ENCODE measurements around the gene MAN1C1. TPM values are rescaled to one million over a fixed set of nuclear protein-coding genes. Genes with fewer than 3 reads are reported as not detected.
"Not testable (repeated sequence)": the region's sequence is repeated elsewhere in the genome, so short reads cannot be mapped to it uniquely, and the experiment has no call there.

MAN1C1 gene
- polyA plus RNA-seq, 3 donors from 2014 or later, result 0.48 to 2.8 (median 1.2) TPM

DNA sequence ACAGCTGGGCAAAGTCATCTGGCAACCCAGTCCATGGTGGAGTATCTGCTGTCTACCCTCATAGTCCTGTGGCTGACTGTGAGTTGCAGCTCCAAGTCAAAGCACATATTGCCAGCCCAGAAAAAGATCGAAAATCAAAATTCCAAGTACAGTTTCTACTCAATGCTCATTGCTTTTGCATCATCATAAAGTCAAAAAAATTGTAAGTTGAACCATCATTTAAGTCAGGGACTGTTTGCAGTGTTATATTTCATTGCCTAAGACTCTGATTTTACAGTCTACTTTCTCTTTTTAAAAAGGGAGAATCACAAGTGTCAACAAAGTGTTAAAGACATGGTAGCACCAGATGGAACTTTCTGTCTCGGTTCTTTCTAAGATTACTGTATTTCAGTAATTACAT is 22.7 kb upstream of the MAN1C1 start:
- Mint-ChIP-seq H3K4me1 (no peaks in the 10 kb centered on the region), H3K36me3 (peaks cover 0 to 7% (median 5%) of the 10 kb centered on the region in 3 donors), H3K9me3 (peaks cover 0 to 3% (median 0%) of the 10 kb centered on the region in 6 donors), H3K27me3 (ENCODE audit: low read depth in 3 of 3) (peaks cover 0 to 2% (median 2%) of the 10 kb centered on the region in 3 donors), H3K4me3 (no peak overlapping the region), H3K27ac (peak overlapping the region in 1 of 6 donors; percentile 43)
- no peak for DNase-seq

DNA sequence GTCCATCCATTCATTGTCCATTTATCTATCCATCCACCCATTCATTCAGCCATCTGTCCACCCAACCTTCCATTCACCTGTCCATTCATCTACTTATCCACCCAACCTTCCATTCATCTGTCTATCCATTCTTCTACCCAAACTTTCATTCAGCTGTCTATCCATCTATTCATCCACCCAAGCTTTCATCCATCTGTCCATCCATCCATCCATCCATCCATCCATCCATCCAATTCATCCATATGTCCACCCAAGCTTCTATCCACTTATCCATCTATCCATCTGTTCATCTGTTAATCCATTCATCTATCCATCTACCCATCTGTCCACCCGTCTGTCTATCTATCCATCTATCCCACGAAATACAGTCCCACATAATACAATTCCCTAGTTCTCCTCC is 21.6 kb upstream of the MAN1C1 start:
- H3K9me3 Mint-ChIP-seq, result peaks cover 0 to 4% (median 0%) of the 10 kb centered on the region in 6 donors
- DNase-seq, result no peak
- H3K4me1 Mint-ChIP-seq, result no peaks in the 10 kb centered on the region
- H3K27me3 Mint-ChIP-seq (ENCODE audit: low read depth in 3 of 3), result peaks cover 0 to 2% (median 2%) of the 10 kb centered on the region in 3 donors
- H3K36me3 Mint-ChIP-seq, result peaks cover 0 to 9% (median 5%) of the 10 kb centered on the region in 3 donors
- no peak overlapping the region for H3K4me3 Mint-ChIP-seq
- H3K27ac Mint-ChIP-seq, result no peak overlapping the region

DNA sequence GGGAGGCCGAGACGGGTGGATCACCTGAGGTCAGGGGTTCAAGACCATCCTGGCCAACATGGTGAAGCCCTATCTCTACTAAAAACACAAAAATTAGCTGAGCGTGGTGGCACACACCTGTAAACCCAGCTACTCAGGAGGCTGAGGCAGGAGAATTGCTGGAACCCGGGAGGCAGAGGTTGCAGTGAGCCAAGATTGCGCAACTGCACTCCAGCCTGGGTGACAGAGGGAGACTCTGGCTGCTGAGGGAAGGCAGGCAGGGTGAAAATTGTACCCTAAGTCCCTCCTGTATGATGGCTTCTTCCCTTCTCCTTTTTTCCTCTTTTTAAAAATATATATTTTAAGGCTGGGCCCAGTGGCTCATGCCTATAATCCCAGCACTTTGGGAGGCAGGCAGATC is 19.9 kb upstream of the MAN1C1 start:
- H3K36me3 Mint-ChIP-seq; H3K4me1 Mint-ChIP-seq; H3K9me3 Mint-ChIP-seq; DNase-seq; H3K4me3 Mint-ChIP-seq; H3K27ac Mint-ChIP-seq; H3K27me3 Mint-ChIP-seq (ENCODE audit: low read depth in 3 of 3): not testable (repeated sequence)

DNA sequence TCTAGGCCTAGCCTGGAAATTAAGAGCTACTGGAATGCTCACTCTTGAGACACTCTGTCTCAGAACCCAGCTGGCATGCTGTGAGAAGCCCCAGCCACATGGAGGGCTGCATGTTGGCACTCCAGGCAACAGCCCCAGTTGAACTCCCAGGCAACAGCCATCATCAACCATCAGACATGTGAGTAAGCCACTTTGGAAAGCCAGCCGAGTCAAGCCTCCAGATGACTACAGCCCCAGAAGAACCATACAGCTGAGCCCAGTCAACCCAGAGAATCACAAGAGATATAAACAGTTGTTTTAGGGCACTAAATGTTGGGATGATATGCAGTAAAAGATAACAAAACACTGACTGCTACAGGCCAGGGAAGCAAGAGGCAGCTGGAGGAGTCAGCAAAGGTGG is 17.7 kb upstream of the MAN1C1 start:
- Mint-ChIP-seq H3K4me1 (no peaks in the 10 kb centered on the region), H3K9me3 (peaks cover 0 to 2% (median 0%) of the 10 kb centered on the region in 6 donors), H3K36me3 (peaks cover 0 to 9% (median 5%) of the 10 kb centered on the region in 3 donors), H3K27ac (no peak overlapping the region), H3K4me3 (no peak overlapping the region), H3K27me3 (ENCODE audit: low read depth in 3 of 3) (peaks cover 0 to 4% (median 0%) of the 10 kb centered on the region in 3 donors)
- DNase-seq, result no peak

DNA sequence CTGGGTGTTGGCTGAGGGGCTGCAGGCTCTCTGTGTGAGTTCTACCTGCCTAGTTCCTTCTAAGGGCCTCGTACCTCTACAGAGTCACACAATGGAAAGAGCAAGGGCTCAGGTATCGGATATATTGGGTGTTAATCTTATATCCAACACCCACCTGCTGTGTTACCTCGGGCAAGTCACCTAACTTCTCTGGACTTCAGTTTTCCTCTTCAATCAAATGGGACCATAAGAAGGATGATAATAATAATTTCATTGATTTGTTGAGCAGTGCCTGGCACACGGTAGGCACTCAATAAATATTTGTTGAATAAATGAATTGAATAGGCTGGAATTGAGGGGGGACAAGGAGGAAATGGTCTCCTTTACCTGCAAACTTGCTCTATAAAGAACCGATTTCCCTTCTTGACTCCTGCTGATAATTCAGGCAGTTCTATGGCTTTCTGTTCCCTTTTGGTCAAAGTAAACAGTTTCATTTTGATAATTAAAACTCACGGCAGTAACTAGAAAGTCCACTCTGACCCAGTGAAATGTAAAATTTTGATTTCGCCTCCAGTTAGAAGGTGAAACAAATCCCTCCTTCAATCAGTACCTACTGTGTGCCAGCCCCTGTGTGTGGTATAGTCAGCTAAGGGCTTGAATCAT is 16.5 kb upstream of the MAN1C1 start:
- Mint-ChIP-seq H3K4me3 (no peak overlapping the region), H3K36me3 (peaks cover 0 to 5% (median 5%) of the 10 kb centered on the region in 3 donors), H3K9me3 (peaks cover 0 to 2% (median 0%) of the 10 kb centered on the region in 6 donors), H3K4me1 (no peaks in the 10 kb centered on the region), H3K27me3 (ENCODE audit: low read depth in 3 of 3) (peaks cover 0 to 3% (median 0%) of the 10 kb centered on the region in 3 donors), H3K27ac (peak overlapping the region in 1 of 6 donors; percentile 47)
- DNase-seq, result no peak

DNA sequence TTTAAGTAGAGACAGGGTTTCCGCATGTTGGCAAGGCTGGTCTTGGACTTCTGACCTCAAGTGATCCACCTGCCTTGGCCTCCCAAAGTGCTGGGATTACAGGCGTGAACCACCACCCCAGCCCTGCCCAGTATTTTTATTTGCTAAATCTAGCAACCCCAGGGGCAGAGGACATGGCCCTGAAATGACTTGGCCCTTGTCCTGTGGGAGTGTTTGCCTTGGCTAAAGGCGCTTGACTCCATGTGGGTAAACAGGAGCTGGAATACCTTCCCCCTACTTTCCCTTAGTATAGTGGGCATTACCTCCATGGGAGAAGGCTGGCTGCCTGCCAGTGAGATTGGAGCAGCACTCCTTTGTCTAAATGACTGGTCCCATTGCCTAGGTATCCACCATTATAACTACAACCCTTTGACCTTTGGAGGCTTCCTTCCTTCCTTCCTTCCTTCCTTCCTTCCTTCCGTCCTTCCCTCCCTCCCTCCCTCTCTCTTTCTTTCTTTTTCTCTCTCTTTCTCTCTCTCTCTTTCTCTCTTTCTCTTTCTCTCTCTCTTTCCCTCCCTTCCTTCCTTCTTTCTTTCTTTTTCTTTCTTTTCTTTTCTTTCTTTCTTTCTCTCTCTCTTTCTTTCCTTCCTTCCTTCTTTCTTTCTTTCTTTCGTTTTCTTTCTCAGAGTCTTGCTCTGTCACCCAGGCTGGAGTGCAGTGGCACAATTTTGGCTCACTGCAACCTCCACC is 15.5 kb upstream of the MAN1C1 start:
- H3K4me1 Mint-ChIP-seq; H3K36me3 Mint-ChIP-seq; DNase-seq; H3K4me3 Mint-ChIP-seq; H3K27ac Mint-ChIP-seq; H3K9me3 Mint-ChIP-seq; H3K27me3 Mint-ChIP-seq (ENCODE audit: low read depth in 3 of 3): not testable (repeated sequence)

DNA sequence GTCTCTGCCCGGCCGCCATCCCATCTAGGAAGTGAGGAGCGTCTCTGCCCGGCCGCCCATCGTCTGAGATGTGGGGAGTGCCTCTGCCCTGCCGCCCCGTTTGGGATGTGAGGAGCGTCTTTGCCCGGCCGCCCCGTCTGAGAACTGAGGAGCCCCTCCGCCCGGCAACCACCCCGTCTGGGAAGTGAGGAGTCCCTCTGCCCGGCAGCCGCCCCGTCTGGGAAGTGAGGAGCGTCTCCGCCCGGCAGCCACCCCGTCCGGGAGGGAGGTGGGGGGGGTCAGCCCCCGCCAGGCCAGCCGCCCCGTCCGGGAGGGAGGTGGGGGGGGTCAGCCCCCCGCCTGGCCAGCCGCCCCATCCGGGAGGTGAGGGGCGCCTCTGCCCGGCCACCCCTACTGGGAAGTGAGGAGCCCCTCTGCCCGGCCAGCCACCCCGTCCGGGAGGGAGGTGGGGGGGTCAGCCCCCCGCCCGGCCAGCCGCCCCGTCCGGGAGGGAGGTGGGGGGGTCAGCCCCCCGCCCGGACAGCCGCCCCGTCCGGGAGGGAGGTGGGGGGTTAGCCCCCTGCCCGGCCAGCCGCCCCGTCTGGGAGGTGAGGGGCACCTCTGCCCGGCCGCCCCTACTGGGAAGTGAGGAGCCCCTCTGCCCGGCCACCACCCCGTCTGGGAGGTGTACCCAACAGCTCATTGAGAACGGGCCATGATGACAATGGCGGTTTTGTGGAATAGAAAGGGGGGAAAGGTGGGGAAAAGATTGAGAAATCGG is 12.6 kb upstream of the MAN1C1 start:
- DNase-seq; H3K4me1 Mint-ChIP-seq; H3K9me3 Mint-ChIP-seq; H3K27me3 Mint-ChIP-seq (ENCODE audit: low read depth in 3 of 3); H3K4me3 Mint-ChIP-seq; H3K36me3 Mint-ChIP-seq; H3K27ac Mint-ChIP-seq: not testable (repeated sequence)

DNA sequence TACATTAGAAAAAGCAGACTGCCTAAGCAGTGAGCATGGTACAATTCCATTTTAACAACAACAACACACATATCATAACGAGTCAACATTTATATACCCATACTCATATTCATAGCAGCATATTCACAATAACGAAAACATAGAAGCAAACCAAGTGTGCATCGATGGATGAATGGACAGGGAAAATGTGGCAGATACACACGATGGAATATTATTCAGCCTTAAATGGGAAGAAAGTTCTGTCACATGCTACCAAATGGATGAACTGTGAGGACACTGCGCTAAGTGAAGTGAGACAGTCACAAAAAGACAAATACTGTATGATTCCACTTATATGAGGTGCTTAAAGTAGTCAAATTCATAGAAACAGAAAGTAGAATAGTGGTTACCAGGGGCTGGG is 9.5 kb upstream of the MAN1C1 start:
- no peak overlapping the region for H3K4me3 Mint-ChIP-seq
- no peaks in the 10 kb centered on the region for H3K9me3 Mint-ChIP-seq
- H3K27me3 Mint-ChIP-seq (ENCODE audit: low read depth in 3 of 3), result peaks cover 3 to 11% (median 6%) of the 10 kb centered on the region in 3 donors
- peaks cover 3 to 7% of the 10 kb centered on the region in 2 donors for H3K4me1 Mint-ChIP-seq
- no peak overlapping the region for H3K27ac Mint-ChIP-seq
- H3K36me3 Mint-ChIP-seq, result no peaks in the 10 kb centered on the region
- DNase-seq, result no peak

DNA sequence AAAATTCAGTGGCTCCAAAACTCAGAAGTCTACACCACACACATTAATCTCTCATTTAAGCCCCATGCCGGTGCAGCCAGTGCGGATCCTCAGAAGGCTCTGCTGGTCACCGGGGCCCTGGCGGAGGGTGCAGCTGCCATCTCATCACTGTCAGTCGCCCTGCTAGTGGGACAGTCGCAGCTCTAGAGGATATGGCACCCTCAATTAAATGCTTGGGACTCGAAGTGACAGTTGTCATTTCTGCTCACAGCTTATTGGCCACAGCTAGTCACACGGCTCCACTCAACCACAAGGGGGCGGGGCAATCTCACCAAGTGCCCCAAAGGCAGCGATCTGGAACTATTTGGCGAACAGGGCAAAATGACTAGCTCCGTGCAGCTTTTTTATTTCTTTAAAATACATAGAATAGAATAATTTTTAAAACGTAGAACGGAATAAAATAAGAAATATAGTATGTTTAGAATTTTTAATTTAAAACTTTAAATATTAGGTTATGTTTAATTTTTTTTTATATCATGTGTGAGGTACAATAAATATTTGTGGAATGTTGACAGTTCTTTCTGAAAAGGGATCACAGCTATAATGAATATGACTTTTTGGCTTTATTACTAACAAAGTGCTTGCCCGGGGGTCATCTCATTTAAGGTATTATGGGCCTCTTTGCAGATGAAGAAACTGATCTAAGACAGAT is 8.0 kb upstream of the MAN1C1 start:
- Mint-ChIP-seq H3K36me3 (no peaks in the 10 kb centered on the region), H3K27ac (peak overlapping the region in 3 of 6 donors; percentile 0 to 77 (median 41)), H3K9me3 (no peaks in the 10 kb centered on the region), H3K4me1 (peaks cover 7 to 12% of the 10 kb centered on the region in 2 donors), H3K4me3 (peak overlapping the region; percentile 25 to 51 (median 43)), H3K27me3 (ENCODE audit: low read depth in 3 of 3) (peaks cover 3 to 11% (median 6%) of the 10 kb centered on the region in 3 donors)
- peak; percentile 78 to 82 (median 80) for DNase-seq

DNA sequence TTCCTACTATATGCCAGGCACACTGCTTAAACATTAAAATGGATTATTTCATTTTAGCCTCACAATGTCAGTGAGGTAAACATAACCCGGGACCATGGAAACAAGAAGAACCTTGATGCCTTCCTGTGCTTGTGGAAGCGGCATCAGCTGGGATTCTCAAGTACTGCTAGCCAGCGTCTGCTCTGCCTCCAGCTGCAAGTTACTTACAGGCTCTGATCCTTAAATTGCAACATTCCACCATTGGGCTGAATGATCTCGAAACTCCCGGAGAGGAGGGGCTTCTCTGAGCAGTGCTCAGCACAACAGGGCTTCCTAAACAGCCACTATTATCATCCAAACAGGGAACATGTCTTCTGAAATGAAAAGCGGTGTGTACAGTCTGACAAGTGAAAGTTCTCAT is 6.7 kb upstream of the MAN1C1 start:
- H3K27ac Mint-ChIP-seq, result peak overlapping the region in 1 of 6 donors; percentile 10
- no peak overlapping the region for H3K4me3 Mint-ChIP-seq
- no peak for DNase-seq
- H3K27me3 Mint-ChIP-seq (ENCODE audit: low read depth in 3 of 3), result peaks cover 6 to 12% (median 11%) of the 10 kb centered on the region in 3 donors
- no peaks in the 10 kb centered on the region for H3K36me3 Mint-ChIP-seq
- H3K4me1 Mint-ChIP-seq, result peaks cover 20 to 25% of the 10 kb centered on the region in 2 donors
- H3K9me3 Mint-ChIP-seq, result no peaks in the 10 kb centered on the region

DNA sequence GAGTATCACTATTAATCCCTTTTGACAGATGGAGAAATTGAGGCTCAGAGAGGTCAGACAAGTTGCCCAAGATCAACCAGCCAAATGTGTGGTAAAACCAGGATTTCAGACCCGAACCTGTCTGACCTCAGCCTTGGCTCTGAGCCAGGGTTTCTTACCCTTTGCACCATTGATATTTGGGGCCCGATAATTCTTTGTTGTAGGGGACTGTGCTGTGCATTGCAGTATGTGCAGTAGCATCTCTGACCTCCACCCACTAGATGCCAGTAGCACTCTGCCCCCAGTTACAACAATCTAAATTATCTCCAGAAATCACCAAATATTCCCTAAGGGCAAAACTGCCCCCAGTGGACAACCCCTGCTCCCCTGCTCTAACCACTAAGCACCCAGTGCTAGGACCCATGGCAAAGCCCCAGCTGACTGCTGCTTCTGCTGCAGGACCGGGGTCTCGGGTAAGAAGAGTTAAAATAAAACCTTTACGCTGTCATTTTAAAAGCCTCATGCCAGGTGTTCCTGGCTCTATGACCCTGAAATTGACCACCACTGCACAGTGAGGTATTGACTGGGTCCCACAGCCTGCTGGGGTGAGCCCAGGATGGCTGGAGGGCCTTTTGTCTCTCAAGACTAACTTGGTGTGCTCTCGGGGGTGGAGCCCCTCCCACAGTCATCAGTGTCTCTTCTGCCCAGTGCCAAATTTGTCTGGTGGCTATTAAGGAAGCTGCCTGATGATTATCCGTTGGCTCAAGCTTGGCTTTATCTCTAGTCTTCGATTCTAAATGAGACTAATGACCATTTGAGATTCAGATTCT is 5.6 kb upstream of the MAN1C1 start:
- H3K36me3 Mint-ChIP-seq, result no peaks in the 10 kb centered on the region
- peaks cover 7 to 22% (median 10%) of the 10 kb centered on the region in 3 donors for H3K27me3 Mint-ChIP-seq (ENCODE audit: low read depth in 3 of 3)
- H3K4me3 Mint-ChIP-seq, result no peak overlapping the region
- DNase-seq, result no peak
- H3K27ac Mint-ChIP-seq, result peak overlapping the region in 1 of 6 donors; percentile 9
- no peaks in the 10 kb centered on the region for H3K9me3 Mint-ChIP-seq
- H3K4me1 Mint-ChIP-seq, result peaks cover 30 to 36% of the 10 kb centered on the region in 2 donors

DNA sequence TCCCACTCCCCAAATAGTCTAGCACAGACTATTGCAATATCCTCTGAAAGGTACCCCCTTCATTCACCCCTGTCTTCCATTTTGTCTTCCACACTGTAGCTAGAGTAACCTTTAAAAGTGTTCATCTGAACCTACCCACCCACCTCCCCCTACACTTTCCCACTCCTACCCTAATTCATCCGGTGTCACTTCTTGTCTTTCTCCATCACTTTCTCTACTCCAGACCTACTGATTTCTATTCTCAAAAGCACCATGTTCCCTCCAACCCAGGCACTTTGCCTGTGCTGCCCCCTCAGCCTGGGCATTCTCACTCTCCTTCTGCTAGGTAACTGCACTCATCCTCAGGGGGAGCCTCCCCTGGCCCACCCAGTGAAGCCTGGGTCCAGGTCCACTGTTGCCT is 4.7 kb upstream of the MAN1C1 start:
- H3K4me3 Mint-ChIP-seq, result no peak overlapping the region
- H3K9me3 Mint-ChIP-seq, result no peaks in the 10 kb centered on the region
- H3K36me3 Mint-ChIP-seq, result no peaks in the 10 kb centered on the region
- H3K27ac Mint-ChIP-seq, result peak overlapping the region in 1 of 6 donors; percentile 9
- peaks cover 30 to 36% of the 10 kb centered on the region in 2 donors for H3K4me1 Mint-ChIP-seq
- peaks cover 7 to 24% (median 10%) of the 10 kb centered on the region in 3 donors for H3K27me3 Mint-ChIP-seq (ENCODE audit: low read depth in 3 of 3)
- DNase-seq, result no peak

DNA sequence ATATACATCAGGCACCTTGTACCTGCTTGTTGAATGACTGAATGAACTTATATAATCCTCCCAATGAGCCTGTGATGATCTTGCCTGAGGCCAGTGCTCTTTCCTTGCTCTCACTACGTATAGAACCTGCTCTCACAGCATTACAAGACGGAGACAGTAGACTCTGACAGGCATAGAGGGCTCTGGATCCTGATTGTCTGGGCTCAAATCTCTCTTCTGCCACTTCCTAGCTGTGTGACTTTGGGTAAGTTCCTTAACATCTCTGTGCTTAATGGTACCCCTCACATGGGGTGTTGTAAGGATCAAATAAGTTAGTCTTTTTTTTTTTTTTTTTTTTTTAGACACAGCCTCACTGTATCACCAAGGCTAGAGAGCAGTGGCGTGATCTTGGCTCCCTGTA is 4.2 kb upstream of the MAN1C1 start:
- H3K4me1 Mint-ChIP-seq, result peaks cover 30 to 36% of the 10 kb centered on the region in 2 donors
- H3K4me3 Mint-ChIP-seq, result no peak overlapping the region
- no peaks in the 10 kb centered on the region for H3K9me3 Mint-ChIP-seq
- peaks cover 7 to 24% (median 10%) of the 10 kb centered on the region in 3 donors for H3K27me3 Mint-ChIP-seq (ENCODE audit: low read depth in 3 of 3)
- H3K36me3 Mint-ChIP-seq, result no peaks in the 10 kb centered on the region
- no peak for DNase-seq
- H3K27ac Mint-ChIP-seq, result no peak overlapping the region

Measured in immature natural killer cell (primary cell).